Smooth muscle cell (in vitro differentiated cells): ENCODE measurements around the gene PTRH2. TPM values are rescaled to one million over a fixed set of nuclear protein-coding genes. Genes with fewer than 3 reads are reported as not detected.
A peak's percentile ranks its signal among the peaks of the same experiment; 100 is the strongest.

Source experiments
- DNase-seq: peaks from one replicate; lab custom pipeline; 2025; ENCODE audit not compliant: unreplicated experiment; lab: John Stamatoyannopoulos, UW
- H2AFZ ChIP-seq: fragments of 200-600 bp; sonication (generic); 2 replicates; pipeline ENCODE4 v1.6.0; 2016; ENCODE audit warnings: antibody characterized with exemption, low read depth, mild to moderate bottlenecking
- H3F3A ChIP-seq: fragments of 200-600 bp; sonication (generic); 2 replicates; pipeline ENCODE4 v1.6.0; 2017; ENCODE audit warnings: antibody characterized with exemption, low read depth
- H3K27ac ChIP-seq: fragments of 200-600 bp; sonication (generic); 2 replicates; pipeline ENCODE4 v1.5.1; 2016; ENCODE audit warnings: low read depth, mild to moderate bottlenecking
- H3K27me3 ChIP-seq: fragments of 200-600 bp; sonication (generic); 2 replicates; pipeline ENCODE4 v1.6.1; 2016; ENCODE audit warnings: low read depth, mild to moderate bottlenecking
- H3K36me3 ChIP-seq: fragments of 200-600 bp; sonication (generic); 2 replicates; pipeline ENCODE4 v1.5.1; 2016; ENCODE audit warnings: low read depth
- H3K4me1 ChIP-seq: fragments of 200-600 bp; sonication (generic); 2 replicates; pipeline ENCODE4 v1.5.1; 2016; ENCODE audit warnings: low read depth
- H3K4me2 ChIP-seq: fragments of 200-600 bp; sonication (generic); 2 replicates; pipeline ENCODE4 v1.6.0; 2016; ENCODE audit warnings: mild to moderate bottlenecking
- H3K4me3 ChIP-seq: fragments of 200-600 bp; sonication (generic); 2 replicates; pipeline ENCODE4 v1.5.1; 2016; ENCODE audit warnings: mild to moderate bottlenecking
- H3K79me2 ChIP-seq: fragments of 200-600 bp; sonication (generic); 2 replicates; pipeline ENCODE4 v1.6.0; 2016; ENCODE audit warnings: low read depth, mild to moderate bottlenecking
- H3K9ac ChIP-seq: fragments of 200-600 bp; sonication (generic); 2 replicates; pipeline ENCODE4 v1.6.0; 2016; ENCODE audit warnings: low read depth
- H3K9me3 ChIP-seq: fragments of 200-600 bp; sonication (generic); replicated peaks from 2 replicates; pipeline ENCODE4 v1.5.1; 2016; ENCODE audit warnings: low read depth
- H4K20me1 ChIP-seq: fragments of 200-600 bp; sonication (generic); 2 replicates; pipeline ENCODE4 v1.6.0; 2016; ENCODE audit warnings: low read depth
- CTCF ChIP-seq: fragments of 200-600 bp; sonication (generic); IDR thresholded peaks from 2 replicates; pipeline ENCODE4 v1.5.1; 2017; ENCODE audit warnings: borderline replicate concordance, mild to moderate bottlenecking, antibody characterized with exemption; ENCODE audit not compliant: insufficient read depth, poor library complexity, severe bottlenecking
- WGBS: methylation state at CpG from one replicate; pipeline ENCODE4 v1.1.7; 2016; ENCODE audit warnings: low lambda C conversion rate; 5-methylcytosine and 5-hydroxymethylcytosine counted together
- polyA plus RNA-seq: library from polyadenylated mRNA; unstranded; fragments of >200 nt; fragmentation: Nextera tagmentation; extraction: Ambion mirVana; gene quantifications from 2 replicates; pipeline ENCODE4 v1.2.1, GENCODE V29; 2016
- total RNA-seq: library from RNA; depleted of rRNA; stranded (reverse); fragments of >200 nt; gene quantifications from 2 replicates; pipeline ENCODE4 v1.2.3, GENCODE V29; 2014

PTRH2 gene
- total and polyA plus RNA-seq, 2 experiments from 2014 or later, result 11.4 to 26.2 TPM

- no peaks in the 10 kb centered on the region for H3K4me1 ChIP-seq
- H3F3A ChIP-seq, result peaks cover 57% of the 10 kb centered on the region
- H3K4me2 ChIP-seq, result no peak overlapping the region
- 89% methylated on average over 4 of the region's 4 CpGs for WGBS
- no peak overlapping the region for H3K27ac ChIP-seq
- no peak for DNase-seq
- peaks cover 98% of the 10 kb centered on the region for H4K20me1 ChIP-seq
- peaks cover 95% of the 10 kb centered on the region for H3K79me2 ChIP-seq
- H2AFZ ChIP-seq, result no peak overlapping the region
- H3K36me3 ChIP-seq, result peaks cover 23% of the 10 kb centered on the region
- no peak overlapping the region for H3K4me3 ChIP-seq
- H3K9ac ChIP-seq, result no peak overlapping the region
- TF ChIP-seq CTCF, result no peak
- no peaks in the 10 kb centered on the region for H3K9me3 ChIP-seq
- H3K27me3 ChIP-seq, result no peaks in the 10 kb centered on the region
Measured at GRCh38 chr17:59698143-59698542, 9.1 kb downstream of the PTRH2 start.

GRCh38 chr17:59696682-59697277, 10.4 kb downstream of the PTRH2 start:
- no peak overlapping the region for H3K4me2 ChIP-seq
- no peak overlapping the region for H2AFZ ChIP-seq
- H3K27me3 ChIP-seq, result no peaks in the 10 kb centered on the region
- H4K20me1 ChIP-seq, result peaks cover 84% of the 10 kb centered on the region
- TF ChIP-seq CTCF, result no peak
- 94% methylated on average over 2 of the region's 2 CpGs for WGBS
- peaks cover 89% of the 10 kb centered on the region for H3K79me2 ChIP-seq
- peak overlapping the region; percentile 45 for H3K27ac ChIP-seq
- H3K4me3 ChIP-seq, result no peak overlapping the region
- peaks cover 32% of the 10 kb centered on the region for H3K36me3 ChIP-seq
- no peaks in the 10 kb centered on the region for H3K9me3 ChIP-seq
- no peak for DNase-seq
- no peaks in the 10 kb centered on the region for H3K4me1 ChIP-seq
- no peak overlapping the region for H3K9ac ChIP-seq
- H3F3A ChIP-seq, result peaks cover 62% of the 10 kb centered on the region

DNA sequence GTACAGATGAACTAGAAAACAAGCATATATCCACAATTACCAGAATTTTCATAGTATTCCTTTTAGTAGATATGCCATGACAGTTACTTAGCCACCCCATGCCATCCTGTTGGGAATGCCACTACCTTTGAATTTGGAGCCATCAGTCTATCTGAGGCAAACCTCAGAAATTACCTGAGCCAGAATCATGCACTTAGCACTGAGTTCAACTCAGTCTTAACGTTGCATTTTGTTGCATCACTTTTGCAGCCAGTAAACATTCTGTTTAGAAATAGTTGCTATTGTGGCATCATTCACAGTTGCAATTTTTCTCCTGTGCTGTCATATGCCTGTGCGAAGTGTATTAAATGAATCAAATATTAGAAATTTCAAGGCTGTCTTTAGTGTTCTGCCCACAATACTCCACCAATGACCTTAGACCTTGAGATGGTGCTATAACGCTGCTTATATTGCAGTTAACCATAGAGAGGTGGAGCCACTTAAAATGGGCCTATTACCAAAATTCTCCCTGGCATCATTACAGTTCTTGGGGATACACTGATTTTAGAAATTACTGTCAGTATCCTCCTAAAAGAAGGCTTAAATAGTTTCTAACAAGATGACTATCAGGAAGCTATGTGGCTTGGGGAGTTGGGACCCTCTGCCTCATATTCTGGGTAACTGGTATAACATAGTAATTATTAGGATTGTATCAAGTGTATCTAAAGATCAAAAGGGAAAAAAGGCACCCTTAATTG, 11.1 kb downstream of the PTRH2 start:
- peaks cover 80% of the 10 kb centered on the region for H4K20me1 ChIP-seq
- H3F3A ChIP-seq, result peaks cover 59% of the 10 kb centered on the region
- 87% methylated on average over 3 of the region's 3 CpGs for WGBS
- H3K27ac ChIP-seq, result peak overlapping the region; percentile 9
- no peak overlapping the region for H2AFZ ChIP-seq
- no peak overlapping the region for H3K4me3 ChIP-seq
- no peak for DNase-seq
- H3K36me3 ChIP-seq, result peaks cover 33% of the 10 kb centered on the region
- no peak overlapping the region for H3K9ac ChIP-seq
- H3K27me3 ChIP-seq, result no peaks in the 10 kb centered on the region
- H3K9me3 ChIP-seq, result no peaks in the 10 kb centered on the region
- H3K4me2 ChIP-seq, result no peak overlapping the region
- TF ChIP-seq CTCF, result no peak
- H3K79me2 ChIP-seq, result peaks cover 86% of the 10 kb centered on the region
- H3K4me1 ChIP-seq, result no peaks in the 10 kb centered on the region
